ENCODE measurements around the gene CLEC6A. TPM values are rescaled to one million over a fixed set of nuclear protein-coding genes. Genes with fewer than 3 reads are reported as not detected.
"Not testable (repeated sequence)": the region's sequence is repeated elsewhere in the genome, so short reads cannot be mapped to it uniquely, and the experiment has no call there.

The CLEC6A gene
- not detected for polyA plus RNA-seq (ENCODE audit: insufficient read length in 12 of 12)
- long read RNA-seq, donor 1, result 0 reads
- long read RNA-seq, donor 2, result 0 reads
- long read RNA-seq, donor 3, result 0 reads
- long read RNA-seq, donor 4, result 0 reads
- long read RNA-seq, donor 5, result 0 reads
- long read RNA-seq, donor 6, result 0 reads
- long read RNA-seq, donor 7, result 0 reads
- long read RNA-seq, donor 8, result 0 reads
- long read RNA-seq, donor 9, result 0 reads
- long read RNA-seq, donor 10, result 0 reads
- long read RNA-seq, donor 11, result 0 reads

GRCh38 chr12:8455727-8456360, at the start of gene CLEC6A:
TSS of gene CLEC6A (plus strand) at chr12:8455962. CDS start at chr12:8456112, 150 bp downstream.
- DNase-seq, result no peak

GRCh38 chr12:8419576-8419975, 36.2 kb upstream of the CLEC6A start:
- DNase-seq, result not testable (repeated sequence)

- no peak for DNase-seq
These were observed 35.3 kb upstream of the CLEC6A start for GRCh38 chr12:8420506-8420905.

DNA sequence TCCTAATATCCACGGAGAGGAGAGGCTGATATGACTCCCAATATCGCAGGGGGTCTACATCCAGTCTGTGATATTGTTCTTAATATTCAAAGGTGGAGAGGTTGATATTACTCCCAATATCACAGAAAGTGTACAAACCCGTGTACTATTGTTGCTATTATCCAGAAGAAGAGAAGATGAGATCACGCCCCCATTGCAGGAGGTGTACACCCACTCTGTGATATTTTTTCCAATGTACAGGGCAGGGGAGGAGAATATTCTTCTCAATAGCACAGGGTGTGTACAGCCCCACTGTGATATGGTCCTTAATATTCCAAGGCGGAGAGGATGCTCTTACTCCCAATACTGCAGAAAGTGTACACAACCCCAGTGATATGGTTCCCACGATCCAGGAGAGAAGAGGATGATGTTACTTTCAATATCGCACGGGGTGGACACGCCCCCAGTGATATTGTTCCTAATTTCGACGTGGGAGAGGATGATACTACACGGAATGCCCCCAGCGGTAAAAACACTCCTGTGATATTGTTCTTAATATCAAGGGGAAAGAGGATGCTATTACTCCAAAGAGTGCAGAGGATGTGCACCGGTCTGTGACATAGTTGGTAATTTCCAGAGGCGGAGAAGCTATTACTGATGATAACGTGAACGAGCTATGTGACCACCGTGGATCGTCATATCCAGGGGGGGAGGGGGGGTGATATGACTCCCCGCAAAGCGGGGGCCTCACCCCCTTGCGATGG, 11.1 kb upstream of the CLEC6A start:
- not testable (repeated sequence) for DNase-seq

GRCh38 chr12:8445731-8446130, 10.0 kb upstream of the CLEC6A start:
- DNase-seq, result no peak

DNA sequence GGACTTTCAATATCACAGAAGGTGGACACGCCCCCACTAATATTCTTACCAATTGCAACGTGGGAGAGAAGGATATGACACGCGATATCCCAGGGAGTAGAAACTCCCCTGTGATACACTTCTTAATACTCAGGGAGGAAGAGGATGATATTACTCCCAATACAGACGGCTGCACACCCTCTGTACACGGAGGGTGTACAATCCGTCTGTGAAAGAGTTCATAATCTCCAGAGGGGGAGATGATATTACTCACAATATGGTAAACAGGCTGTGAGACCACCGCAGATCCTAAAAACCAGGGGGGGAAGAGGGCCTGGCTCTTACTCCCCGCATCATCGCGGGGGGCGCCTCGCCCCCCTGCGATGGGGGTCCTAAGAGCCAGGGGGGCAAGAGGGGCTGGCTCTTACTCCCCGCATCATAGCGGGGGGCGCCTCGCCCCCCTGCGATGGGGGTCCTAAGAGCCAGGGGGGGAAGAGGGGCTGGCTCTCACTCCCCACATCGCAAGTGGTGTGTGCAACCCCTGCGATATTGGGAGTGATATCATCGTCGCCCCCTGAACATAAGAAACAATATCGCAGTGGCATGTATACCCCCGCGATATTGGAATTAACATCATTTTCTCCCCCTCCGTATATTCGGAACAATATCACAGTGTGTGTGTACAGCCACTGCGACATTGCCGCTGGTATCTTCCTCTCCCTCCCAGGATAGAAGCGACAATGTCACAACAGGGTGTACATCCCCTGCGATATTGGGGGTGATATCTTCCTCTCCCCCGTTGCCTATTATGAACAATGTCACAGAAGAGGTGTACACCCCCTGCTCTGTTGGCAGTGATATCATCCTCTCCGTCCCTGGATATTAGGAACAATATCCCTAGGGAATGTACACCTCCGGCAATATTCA, 8.9 kb upstream of the CLEC6A start:
- DNase-seq, result no peak

GRCh38 chr12:8449355-8449859, 6.4 kb upstream of the CLEC6A start:
- no peak for DNase-seq

DNA sequence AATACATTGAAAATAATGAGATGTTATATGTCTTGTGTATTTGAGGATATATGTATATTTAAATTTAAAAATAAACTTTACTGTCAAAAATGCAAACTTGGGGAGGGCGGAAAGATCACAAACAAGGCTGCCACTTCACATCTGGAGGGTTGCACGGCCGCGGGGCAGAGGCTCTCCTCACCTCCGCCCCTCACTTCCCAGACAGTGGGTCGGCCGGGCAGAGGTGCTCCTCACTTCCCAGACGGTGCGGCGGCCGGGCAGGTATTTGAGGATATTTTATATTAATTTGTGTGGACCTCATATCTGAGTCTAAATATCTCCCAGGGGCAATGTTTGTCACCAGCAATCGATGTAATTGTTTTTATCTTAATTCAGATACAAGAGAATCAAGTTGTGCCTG, 3.7 kb upstream of the CLEC6A start:
- no peak for DNase-seq

GRCh38 chr12:8453021-8453513, 2.7 kb upstream of the CLEC6A start:
- no peak for DNase-seq

GRCh38 chr12:8453796-8454195, 2.0 kb upstream of the CLEC6A start:
- DNase-seq, result no peak

- DNase-seq, result no peak
These were observed 491 bp upstream of the CLEC6A start for GRCh38 chr12:8455271-8455670.

DNA sequence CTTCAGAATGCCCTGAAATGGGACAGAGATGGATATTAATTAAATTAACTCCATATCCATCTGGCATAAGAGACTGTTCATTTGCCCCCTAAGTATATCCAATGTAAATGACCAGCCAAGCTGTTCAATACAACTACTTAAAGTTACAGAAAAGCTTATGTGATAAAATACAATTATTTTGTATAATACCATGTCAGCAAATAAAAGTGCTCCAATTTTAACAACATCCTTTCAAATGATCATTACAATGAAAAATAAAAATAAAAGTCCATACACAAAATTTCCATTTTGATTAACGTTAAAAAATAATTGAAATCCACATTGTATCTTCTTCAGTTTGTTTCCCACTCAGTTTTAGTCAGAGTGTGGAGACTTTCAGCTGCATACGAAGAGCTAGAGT, 5.7 kb downstream of the CLEC6A start:
- no peak for DNase-seq

DNA sequence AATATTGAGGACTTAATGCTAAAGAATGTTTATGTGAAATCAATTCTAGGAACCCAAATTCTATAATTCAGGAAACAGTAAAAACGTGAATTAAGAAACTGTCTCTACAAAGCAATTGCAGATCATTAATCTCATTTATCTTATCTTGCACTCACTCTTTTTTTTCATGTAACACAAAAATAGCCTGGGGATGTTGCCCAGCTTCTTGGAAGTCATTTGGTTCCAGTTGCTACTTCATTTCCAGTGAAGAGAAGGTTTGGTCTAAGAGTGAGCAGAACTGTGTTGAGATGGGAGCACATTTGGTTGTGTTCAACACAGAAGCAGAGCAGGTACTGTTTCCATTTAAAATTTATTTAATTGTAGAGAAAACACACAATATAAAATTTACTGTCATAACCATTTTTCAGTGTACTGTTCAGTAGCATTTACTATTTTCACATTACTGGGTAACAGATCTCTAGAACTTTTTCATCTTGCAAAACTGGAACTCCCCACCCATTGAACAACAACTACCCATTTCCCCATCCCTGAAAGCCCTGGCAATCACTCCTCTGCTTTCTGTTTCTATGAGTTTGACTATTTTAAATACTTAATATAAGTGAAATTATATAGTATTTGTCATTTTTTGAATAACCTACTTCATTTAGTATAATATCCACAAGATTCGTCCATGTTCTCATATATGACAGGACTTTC, 9.7 kb downstream of the CLEC6A start:
- DNase-seq, result no peak

DNA sequence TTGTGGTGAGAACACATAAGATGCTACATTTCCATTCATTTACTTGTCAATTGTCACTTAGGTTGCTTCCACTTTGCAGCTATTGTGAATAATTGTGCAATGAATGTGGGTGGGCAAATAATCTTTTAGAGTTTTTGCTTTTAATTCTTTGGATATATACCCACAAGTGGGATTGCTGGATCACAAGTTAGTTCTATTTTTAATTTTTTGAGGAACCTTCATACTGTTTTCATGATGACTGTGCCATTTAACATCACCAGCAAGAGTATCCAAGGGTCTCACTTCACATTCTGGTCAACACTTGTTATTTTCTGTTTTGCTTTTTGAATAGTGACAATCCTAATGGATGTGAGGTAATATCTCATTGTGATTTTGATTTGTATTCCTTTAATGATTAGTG, 10.5 kb downstream of the CLEC6A start:
- DNase-seq, result no peak

DNA sequence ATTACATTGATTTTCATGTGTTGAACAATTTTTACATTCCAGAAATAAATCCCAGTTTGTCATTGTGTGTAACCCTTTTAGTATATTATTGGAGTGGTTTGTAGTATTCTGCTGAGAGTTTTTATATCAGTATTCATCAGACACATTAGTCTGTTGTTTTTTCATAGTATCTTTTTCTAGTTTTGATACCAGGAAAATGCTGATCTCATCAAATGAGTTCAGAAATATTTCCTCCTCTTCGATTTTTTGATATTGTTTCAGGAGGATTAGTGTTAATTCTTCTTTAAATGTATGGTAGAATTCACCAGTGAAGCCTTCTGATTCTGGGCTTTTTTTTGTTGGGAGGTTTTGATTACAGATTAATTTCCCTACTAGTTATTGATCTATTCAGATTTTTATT, 15.3 kb downstream of the CLEC6A start:
- DNase-seq, result no peak

DNA sequence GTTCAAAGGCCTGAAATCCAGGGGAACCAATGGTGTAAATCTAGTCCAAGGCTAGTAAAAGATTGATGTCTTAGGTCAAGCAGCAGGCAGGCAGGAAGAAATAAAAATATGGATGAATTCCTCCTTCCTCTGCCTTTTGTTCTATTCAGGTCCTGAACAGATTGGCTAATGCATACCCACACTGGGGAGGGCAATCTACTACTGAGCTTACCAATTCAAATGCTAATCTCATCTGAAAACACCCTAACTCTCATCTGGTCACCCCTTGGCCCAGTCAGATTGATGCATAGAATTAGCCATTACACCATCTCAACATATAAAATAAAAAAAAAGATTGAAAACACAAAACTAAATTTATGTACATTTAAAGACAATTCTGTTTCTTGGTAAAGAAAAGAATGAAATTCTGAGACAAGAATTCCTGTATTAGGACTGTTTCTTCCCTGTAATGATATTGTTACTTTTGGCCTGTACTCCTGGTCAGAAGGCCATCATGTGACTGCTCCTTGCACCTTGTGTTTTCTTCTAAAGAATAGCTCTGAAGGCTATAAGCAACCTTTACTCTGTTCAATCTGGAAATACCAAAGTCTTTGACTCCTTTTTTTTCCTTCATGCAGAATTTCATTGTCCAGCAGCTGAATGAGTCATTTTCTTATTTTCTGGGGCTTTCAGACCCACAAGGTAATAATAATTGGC, 19.9 kb downstream of the CLEC6A start:
- DNase-seq, result no peak

GRCh38 chr12:8482571-8483061, 26.9 kb downstream of the CLEC6A start:
- DNase-seq, result no peak

GRCh38 chr12:8483079-8483478, 27.3 kb downstream of the CLEC6A start:
- DNase-seq, result no peak

GRCh38 chr12:8491646-8492530, 36.1 kb downstream of the CLEC6A start:
- no peak for DNase-seq

Measured in muscle of arm (tissue), 14 donors.